GM21737 (cell line): ENCODE measurements around the gene ACOT7.

Source experiments
- ATAC-seq: cut with Tn5 transposase; IDR thresholded peaks from one replicate; pipeline ENCODE4 v1.9.1; 2021; ENCODE audit warnings: mild to moderate bottlenecking, moderate library complexity; ENCODE audit not compliant: unreplicated experiment

Gene ACOT7

DNA sequence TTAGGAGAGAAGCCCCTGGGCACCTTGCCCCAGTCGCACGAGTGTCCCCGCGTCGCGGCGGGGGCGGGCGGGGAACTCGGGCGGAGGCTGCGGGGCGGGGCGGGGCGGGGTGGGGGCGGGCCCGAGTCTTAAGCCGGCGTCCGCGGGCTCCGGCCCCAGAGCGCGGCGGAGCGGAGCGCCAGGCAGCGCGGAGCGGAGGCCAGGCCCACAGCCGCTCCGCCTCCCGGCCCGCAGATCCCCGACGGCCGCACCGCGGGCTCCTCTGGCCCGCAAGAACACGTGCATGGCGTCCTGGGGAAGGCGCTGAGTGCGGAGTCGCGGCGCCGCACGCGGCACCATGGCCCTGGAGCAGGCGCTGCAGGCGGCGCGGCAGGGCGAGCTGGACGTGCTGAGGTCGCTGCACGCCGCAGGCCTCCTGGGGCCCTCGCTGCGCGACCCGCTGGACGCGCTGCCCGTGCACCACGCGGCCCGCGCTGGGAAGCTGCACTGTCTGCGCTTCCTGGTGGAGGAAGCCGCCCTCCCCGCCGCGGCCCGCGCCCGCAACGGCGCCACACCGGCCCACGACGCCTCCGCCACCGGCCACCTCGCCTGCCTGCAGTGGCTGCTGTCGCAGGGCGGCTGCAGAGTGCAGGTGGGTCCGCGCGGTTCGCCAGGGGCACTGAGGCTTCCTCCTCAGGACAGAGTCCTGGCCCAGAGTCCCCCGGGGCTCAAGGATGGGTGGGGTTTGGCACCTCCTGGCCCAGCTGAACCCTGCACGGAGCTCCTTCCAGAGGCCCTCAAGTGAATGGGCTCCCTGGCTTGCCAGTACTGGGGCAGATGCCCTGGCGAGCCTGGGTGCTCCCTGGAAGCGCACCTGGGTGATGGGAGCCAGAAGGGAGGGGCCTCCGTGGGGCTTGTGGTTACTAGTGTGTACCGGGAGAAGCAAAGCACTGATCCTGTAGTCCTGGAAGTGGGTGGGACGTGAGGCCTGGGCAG is 31.3 kb upstream of the ACOT7 start, which contains the start of gene ESPN:
Gene ESPN (plus strand): TSS at position 158 of the 975 bp plus-strand sequence. CDS start 180 bp downstream, at position 338.
- no peak for ATAC-seq

DNA sequence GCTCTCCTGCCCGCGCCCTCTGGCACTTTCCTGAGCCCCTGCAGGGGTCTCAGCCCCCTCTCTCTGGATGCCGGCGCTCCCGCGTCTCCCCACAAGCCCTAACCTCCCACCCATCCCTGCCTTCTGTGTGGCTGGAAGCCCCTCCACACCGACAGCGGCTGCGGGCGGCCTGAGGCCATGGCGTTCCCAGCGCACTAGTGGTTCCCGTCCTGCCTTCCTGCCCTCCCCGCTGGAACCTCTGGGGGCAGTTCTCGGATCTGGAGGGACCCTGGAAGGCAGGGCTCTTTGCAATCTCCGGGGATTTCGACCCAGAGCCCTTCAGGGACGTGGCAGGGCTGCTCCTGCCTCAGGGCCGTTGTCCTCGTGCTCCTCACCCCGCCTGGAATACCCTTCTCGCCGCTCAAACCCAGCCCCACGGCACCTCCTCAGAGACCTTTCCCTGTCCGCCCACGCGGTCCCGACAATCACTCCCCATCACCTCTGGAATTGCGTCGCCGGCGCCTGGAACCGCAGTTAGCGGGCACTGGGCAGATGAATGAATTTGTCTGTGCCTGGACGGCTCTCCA is 30.5 kb upstream of the ACOT7 start:
- ATAC-seq, result no peak

DNA sequence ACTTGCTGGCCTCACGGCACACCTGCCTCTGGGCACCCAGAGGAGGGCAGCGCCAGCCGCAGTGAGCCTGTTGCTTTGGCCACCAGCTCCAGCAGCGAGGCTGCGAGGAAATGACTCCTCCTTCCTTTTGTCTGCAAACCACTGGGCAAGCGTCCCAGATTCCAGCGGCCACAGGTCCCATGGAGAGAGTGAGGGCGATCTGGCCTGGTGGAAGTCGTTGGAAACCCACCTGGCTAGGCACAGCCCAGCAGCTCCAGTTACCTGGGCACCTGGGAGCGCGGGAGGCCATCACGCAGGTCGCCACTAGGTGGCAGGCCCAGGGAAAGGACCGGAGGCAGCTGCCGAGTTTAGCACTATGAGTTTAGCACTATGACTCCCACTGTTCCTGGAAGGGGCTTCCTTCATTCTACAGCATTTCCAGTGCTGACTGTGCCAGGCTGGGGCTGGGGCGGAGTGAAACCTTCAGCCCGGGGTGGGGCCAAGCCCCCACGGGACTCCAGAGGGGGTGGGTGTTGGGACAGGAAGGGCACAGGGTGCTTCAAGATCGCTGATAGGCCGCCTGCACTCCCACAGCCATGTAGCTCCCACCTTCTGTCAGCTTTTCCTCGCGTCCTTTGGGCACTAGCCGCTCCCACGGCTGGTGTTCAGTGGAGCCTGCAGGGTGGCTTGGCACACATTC is 29.9 kb upstream of the ACOT7 start:
- no peak for ATAC-seq

DNA sequence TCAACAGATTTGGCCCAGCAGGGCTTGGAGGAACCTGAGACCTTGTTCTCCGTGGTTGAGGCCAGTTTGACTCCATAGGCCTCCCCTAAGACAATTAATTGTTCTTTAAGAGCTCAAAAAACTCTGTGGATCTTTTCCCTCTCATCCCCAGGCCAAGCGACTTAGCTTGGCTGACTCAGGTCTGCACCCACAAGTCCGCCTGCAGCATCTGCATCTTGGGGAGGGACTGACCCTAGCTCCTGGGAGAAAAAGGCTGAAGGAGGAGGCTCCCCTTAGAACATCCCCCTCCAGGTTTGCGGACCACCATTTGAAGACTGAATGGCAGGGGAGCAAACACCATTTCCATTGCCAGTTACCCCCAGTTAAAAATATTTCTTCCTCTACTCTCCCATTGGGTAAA is 27.7 kb upstream of the ACOT7 start:
- ATAC-seq, result no peak

DNA sequence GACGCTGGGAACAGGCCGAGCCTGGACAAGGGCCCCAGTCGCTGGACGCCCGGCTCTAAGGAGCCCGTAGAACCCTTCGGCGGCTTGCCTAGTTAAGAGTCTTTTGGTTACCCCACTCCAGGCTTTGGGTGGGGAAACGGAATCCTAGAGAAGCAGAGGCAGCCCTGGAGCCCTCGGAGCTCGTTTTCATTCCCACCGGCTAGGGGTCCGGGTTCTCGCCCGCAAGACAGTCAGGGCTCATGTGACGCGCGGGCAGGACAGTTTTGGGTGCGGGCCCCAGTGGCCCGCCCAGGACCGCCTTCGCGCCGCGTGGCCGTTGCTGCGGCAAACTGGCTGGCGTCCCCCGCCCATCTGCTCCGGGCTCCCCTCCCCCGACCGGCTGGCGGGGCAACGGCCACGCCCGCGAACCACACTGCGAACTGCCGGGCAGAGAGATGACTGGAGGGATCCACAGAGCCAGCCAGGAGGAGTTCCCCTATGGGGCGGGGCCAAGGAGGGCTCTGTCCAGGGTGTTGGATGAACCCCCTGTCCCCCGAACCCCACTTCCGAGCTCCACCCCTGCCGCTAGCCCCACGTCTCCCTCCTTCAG is 27.0 kb upstream of the ACOT7 start:
- no peak for ATAC-seq

DNA sequence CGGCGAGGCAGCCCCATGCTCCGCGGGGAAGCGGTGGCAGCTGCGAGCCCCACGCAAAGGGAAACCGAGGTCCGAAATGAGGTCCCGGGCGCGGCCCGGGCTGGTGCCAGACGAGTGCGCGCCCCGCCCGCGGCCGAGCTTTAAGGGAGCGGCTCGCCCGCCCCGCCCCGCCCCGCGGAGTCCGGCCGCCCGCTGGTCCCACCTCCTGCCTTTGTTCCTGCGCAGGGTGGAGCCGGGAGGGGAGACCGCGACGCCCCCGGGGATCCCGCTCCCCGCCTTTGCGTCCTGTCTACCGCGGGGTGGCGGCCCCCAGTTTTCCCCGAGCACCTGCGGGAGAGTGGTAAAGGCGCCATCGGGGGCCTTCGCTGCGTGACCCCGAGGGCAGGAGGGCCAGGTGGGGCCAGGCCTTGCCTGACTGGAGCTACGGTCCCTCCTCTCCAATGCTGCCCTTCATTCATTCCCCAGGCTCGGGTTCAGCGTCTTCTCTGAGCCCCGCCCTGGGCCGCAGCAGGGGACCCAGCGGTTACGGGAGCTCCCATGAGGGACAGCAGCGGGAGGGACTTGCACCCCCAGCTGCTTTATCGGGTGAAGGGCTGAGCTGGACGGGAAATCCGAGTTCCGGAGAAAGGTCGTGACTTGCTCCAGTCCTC is 26.4 kb upstream of the ACOT7 start, which contains the start of gene HES2:
Gene HES2 (minus strand): TSS at position 116 of the 650 bp plus-strand sequence. CDS start 99 bp downstream, at position 17.
- ATAC-seq, result no peak

DNA sequence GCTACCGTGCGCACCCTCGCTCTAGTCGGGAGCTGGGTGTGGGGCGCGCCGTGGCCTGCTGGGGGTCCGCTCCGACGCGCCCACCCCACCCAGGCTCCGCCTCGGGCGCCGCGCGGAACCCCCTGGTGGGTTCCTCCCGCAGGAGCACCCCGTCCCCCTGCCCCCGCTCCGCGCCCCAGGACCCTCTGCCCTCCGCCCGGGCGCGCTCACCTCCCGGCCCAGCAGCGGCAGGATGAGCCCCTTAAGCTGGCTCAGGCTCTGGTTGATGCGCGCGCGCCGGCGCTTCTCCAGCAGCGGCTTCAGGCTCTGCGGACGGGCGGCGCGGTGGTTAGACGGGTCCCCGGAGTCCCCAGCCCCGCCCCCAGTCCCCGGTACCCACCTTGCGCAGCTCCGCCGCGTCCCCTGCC is 25.8 kb upstream of the ACOT7 start:
- ATAC-seq, result no peak

DNA sequence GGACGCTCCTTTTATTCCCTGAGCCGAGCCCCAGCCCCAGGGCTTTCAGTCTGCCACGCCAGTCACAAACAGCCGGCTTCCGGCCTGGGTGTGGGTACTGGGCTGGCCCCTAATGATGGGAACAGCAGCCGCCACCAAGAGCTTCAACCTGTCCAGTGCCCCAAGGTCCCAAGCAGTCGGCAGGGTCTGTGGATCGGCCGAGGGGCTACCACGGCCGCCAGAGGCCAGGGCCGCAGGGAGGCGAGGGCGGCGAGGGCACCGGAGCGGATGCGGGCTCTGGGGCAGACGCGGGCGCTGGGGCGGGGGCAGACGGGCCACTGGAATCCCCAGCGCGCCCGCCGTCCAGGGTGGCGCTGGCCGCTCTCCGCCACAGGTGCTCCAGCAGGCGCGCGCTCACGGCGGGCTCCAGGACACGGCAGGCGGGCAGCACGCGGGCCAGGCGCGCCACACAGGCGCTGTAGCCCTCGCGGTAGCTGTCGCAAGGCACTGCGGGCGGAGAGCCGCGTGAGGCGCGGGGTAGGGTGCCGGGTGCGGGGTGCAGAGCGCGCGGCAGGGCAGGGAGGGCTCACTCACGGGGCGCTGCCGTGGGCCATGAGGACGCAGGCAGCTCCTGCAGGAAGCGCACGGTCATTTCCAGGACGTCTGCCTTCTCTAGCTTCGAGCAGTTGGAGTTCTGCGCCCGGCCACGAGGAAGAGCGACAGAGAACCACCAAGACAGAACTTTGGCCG is 25.3 kb upstream of the ACOT7 start:
- ATAC-seq, result no peak

DNA sequence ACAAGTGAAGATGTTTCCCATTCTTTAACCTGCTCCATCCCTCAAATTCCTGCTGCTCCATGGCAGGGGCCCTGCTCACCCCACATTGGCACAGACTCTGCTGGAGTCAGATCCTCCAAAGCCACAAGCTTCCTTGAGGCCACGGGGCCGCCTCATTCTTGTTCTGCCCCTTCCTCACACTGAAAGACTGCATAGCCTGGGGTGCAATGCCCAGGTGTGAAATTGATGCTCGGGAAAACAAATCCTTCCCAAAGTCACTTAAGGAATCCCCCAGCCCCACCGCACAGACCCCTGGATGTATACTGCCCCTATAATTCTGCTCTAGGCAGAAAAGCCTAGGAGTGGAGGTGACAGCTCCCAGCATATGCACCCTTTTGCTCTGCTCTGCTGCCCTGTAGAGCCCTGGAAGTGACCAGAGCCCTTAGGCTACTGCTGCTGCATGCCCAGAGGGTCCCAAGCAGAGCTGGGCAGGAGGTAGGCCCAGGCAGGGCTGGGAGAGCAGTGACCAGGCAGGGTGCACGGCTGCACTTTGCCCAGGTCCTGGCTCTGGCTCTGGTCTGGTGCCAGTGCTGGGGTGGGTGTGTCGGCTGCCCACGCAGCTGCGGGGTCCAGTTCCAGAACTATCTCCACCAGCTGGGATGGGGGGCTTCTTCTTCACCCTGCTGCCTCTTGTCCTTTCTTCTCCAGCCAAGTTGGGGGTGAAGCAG is 24.5 kb upstream of the ACOT7 start:
- no peak for ATAC-seq

DNA sequence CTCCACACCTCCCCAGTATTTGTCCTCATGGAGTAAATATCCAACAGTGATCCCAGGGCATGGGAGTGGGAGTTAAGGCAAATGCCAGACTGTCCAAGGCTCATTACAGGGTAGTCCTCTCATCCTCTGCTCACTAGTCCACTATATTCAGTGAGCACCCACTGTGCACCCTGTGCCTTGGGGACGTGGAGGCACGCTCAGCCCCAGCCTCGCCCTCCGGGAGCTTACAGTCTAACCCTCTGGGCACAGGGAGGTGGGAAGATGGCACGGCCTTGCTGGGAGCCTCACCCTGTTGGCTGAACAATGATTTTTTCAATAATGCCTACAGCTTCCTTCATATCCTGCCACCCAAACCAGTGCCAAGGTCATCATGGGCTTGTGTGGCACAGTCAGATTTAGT is 23.3 kb upstream of the ACOT7 start:
- no peak for ATAC-seq

DNA sequence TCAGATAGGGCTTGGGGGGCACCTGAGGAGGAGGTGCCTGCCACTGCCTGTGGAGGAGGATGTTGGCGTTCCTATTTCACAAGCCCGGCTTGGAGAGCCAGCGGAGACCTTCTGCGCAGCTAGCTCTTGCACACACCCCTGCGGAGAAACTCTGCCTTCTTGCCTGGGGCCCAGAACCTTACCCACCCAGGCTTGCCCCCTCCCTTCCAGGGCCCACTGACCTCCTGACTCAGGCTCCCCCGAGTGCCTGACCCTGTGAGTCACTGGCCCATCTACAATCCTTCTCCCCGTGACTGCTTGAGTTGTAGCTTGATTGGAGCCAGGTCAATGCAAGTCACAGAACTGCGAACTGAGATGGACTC is 22.7 kb upstream of the ACOT7 start:
- no peak for ATAC-seq

DNA sequence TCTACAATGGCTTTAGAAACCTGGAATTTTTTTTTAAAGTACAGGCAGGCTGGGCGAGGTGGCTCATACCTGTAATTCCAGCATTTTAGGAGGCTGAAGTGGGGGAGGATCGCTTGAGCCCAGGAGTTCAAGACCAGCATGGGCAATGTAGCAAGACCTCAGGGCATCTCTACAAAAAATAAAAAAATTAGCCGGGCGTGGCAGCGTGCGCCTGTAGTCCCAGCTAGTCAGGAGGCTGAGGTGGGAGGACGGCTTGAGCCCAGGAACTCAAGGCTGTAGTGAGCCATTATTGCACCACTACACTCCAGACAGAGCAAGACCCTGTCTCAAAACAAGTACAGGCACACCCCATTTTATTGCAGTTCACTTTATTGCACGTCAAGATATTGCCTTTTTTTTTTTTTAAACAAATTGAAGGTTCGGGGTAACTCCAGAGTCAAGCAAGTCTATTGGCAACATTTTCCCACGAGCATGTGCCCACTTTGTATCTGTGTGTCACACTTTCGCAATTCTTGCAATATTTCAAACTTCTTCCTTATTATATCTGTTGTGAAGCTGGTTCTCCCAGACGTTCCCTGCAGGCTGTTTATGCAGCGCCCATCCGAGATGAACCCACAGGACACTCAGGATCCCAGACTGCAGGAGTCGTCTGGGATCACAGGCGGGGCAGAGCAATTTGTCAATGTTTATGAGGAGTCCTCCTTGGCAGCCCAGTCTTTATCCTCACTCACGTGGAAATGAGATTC is 21.5 kb upstream of the ACOT7 start:
- no peak for ATAC-seq

DNA sequence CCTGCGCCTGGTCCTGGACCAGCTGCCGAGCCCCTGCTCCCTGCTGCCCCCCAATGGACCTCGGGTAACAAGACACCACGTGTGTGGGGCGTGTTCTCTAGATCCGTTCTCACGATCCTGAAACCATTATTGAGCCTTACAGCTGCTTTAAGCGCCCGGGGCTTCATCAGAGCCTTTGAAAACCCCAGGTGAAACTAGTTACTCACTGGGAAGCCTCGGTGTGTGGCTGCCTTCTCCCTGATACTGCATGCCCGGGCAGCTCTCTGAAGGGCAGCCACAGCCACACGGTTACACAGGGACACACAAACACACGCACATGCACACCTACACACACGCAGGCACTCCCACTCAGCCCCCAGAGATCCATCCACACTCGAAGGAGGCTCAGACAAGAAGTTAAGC is 20.9 kb upstream of the ACOT7 start:
- ATAC-seq, result no peak

DNA sequence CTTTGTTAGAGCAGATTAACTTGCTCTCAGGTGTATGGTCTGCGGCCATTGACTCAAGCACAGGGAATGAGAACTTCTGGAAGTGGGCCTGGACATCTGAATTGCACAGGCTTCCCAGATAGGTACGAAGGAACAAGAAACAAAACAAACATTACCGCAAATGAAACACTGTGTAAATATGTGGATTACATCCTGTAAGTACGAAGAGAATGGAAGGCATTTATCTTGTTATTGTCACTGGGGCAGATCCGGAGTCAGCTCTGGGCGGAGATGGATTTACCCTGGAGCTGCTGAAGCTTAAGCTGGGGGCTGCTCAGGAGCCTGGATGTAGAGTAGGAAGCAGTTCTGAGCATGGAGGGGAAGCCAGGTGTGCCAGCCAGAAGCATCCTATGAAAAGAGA is 19.3 kb upstream of the ACOT7 start:
- ATAC-seq, result no peak

DNA sequence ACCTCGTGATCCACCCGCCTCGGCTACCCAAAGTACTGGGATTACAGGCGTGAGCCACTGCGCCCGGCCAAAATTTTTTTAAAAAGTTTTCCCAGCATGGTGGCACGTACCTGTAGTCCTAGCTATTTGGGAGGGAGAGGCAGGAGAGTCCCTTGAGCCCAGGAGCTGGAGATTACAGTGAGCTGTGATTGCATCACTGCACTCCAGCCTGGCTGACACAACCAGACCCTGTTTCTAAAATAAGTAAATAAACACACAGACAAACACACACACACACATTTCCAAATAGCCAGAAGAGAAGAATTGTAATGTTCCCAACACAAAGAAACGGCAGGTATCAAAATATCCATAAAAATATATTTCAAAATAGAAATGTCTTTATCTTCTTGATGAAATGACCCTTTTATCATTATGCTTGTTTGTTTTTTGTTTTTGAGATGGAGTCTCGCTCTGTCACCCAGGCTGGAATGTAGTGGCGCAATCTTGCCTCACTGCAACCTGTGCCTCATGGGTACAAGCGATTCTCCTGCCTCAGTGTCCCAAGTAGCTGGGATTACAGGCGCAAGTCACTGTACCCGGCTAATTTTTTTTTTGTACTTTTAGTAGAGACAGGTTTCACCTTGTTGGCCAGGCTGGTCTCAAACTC is 16.8 kb upstream of the ACOT7 start:
- no peak for ATAC-seq

DNA sequence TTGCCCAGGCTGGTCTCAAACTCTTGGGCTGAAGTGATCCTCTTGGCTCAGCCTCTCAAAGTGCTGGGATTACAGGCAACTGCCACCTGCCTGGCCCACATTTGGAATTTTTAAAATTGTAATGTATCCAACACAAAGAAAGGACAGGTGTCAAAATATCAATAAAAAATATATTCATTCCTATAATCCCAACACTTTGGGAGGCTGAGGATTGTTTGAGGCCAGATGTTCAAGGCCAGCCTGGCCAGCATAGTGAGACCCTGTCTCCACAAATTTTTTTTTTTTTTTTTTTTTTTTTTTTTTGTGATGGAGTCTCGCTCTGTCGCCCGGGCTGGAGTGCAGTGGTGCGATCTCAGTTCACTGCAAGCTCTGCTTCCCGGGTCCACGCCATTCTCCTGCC is 16.2 kb upstream of the ACOT7 start:
- ATAC-seq, result no peak

DNA sequence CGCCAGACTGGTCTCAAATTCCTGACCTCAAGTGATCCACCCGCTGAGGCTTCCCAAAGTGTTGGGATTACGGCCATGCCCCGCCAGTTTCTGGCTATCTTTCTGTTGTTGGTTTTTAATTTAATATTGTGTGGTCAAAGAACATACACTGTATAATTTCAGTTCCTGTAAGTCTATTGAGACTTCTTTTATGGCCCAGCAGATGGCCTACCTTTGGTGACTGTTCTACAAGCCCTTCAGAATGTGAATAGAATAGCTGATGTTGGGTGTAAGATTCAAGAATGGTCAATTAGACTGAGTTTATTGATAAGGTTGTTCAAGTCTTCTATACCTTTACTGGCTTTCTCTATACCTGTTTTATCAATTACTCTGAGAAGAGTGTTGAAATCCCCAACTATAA is 15.5 kb upstream of the ACOT7 start:
- no peak for ATAC-seq

DNA sequence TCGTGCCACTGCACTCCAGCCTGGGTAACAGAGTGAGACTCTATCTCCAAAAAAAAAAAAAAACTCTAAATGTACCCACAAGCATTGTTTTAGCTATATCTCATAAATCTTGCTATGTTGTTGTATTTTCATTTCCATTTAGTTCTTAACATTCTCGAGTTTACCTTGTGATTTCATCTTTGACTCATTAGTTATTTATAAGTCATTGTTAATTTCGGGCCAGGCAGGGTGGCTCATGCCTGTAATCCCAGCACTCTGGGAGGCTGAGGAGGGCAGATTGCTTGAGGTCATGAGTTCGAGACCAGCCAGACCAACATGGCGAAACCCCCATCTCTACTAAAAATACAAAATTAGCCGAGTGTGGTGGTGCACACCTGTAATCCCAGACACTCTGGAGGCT is 14.5 kb upstream of the ACOT7 start:
- ATAC-seq, result no peak
